ENCODE measurements around the gene DYRK3.

DNA sequence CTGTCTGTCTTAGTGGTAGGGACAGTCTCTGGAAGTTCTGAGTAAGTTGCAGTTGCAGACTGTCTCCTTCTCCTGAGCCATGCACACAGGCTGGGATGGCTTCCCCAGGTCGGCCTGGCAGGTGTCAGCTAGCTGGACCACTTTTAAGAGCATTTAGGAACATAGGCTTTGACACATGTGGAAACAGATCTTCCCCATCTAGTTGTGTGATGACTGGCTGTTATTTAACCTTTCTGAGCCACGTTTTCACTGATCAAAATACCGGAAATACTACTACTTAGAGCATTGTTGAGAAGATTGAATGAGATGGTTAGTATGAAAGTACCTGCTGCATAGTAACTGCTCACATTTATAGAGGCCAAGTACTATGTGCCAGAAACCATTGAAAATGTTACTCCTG, 43.2 kb downstream of the DYRK3 start:
- TF ChIP-seq, protein P1, sequence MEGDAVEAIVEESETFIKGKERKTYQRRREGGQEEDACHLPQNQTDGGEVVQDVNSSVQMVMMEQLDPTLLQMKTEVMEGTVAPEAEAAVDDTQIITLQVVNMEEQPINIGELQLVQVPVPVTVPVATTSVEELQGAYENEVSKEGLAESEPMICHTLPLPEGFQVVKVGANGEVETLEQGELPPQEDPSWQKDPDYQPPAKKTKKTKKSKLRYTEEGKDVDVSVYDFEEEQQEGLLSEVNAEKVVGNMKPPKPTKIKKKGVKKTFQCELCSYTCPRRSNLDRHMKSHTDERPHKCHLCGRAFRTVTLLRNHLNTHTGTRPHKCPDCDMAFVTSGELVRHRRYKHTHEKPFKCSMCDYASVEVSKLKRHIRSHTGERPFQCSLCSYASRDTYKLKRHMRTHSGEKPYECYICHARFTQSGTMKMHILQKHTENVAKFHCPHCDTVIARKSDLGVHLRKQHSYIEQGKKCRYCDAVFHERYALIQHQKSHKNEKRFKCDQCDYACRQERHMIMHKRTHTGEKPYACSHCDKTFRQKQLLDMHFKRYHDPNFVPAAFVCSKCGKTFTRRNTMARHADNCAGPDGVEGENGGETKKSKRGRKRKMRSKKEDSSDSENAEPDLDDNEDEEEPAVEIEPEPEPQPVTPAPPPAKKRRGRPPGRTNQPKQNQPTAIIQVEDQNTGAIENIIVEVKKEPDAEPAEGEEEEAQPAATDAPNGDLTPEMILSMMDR (IDR thresholded peaks at IDR 0.05) = no peak
- no peak for TF ChIP-seq POLR2A (IDR thresholded peaks at IDR 0.05)
